OCI-LY7 (cell line): ENCODE measurements around the gene FHOD3.

Experiments
- CTCF ChIP-seq: fragments of 200-600 bp; sonication (generic); conservative IDR thresholded peaks from 2 replicates; pipeline ENCODE4 v1.5.1; 2014; ENCODE audit warnings: mild to moderate bottlenecking, antibody characterized with exemption, low read length, moderate library complexity, mixed read lengths
- EZH2phosphoT487 ChIP-seq: fragments of 200-600 bp; sonication (generic); IDR thresholded peaks from 2 replicates; pipeline ENCODE4 v1.6.1; 2018; ENCODE audit warnings: low read depth, borderline replicate concordance, mild to moderate bottlenecking, mixed run types, antibody characterized with exemption, low read length, moderate library complexity, mixed read lengths

- no peak for TF ChIP-seq CTCF
- TF ChIP-seq EZH2phosphoT487, result no peak
Observed at GRCh38 chr18:36709315-36709714, 411.8 kb downstream of the FHOD3 start.
